HG03066 (cell line): ENCODE data around the gene BSN.
"Not testable (repeated sequence)": the region's sequence is repeated elsewhere in the genome, so short reads cannot be mapped to it uniquely, and the experiment has no call there.

Experiments used
- ATAC-seq: cut with Tn5 transposase; IDR thresholded peaks from one replicate; pipeline ENCODE4 v1.9.1; 2021; ENCODE audit warnings: low read depth; ENCODE audit not compliant: unreplicated experiment

BSN gene

DNA sequence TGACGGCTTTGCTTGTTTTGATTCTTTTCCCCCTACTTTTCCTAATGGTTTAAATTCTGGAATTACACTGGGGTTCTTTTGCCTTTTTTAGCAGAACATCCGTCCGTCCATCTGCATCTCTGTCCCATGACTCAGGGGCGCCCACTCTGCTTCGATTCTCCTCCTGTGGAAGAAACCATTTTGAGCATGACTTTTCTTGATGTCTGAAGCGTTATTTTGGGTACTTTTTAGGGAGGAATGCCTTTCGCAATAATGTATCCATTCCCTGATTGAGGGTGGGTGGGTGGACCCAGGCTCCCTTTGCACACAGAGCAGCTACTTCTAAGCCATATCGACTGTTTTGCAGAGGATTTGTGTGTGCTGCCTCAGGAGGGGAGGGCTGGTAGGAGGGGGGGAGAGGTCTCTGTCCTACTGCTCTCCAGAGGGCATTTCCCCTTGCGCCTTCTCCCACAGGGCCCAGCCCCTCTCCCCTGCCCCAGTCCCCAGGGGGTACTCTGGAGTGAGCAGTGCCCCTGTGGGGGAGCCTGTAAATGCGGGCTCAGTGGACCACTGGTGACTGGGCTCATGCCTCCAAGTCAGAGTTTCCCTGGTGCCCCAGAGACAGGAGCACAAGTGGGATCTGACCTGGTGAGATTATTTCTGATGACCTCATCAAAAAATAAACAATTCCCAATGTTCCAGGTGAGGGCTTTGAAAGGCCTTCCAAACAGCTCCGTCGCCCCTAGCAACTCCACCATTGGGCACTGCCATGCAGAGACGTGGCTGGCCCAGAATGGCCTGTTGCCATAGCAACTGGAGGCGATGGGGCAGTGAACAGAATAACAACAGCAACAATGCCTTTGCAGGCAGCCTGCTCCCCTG is 19.5 kb upstream of the BSN start:
- ATAC-seq = no peak

DNA sequence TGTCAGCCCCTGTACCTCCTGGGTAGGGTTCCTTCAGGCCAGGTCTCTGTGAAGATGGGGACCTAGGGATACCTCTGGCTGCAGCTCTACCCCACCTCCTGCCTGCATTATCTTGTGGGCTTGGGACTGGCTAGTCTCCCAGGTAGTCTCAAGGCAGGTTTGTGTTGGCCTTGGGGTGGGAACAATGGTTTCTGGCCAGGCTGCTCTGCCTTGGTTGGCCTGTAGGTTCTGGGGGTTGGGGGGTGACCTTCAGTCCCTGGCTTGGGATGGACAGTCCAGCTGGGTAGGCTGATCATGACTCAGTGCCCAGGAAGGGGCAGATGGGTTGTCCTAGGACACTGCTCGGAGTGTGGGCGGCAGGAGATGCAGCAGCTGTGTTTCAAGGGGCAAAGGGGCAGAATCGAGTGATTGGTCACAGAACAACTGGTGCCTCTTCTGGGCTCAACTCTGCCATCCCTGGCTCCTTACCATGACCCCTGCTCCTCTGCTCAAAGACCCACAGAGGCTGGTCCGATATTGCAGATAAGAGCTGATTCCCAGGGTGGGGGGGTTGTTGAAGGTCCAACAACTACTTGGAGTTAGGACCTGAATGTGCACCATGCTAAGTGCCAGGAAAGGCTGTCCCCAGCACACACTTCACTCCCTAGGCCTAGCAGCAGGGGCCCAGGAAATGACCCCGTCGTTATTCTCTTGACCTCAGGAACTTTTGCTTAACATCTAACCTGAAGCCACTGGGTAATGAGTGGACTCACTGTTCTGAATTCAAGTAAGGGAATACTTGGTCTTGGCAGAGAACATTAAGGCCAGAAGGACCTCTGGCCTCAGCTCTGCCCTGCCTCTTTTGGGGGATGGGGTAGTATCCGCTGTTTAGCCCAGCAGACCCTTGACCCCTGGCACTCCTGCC is 18.1 kb upstream of the BSN start:
- no peak for ATAC-seq

DNA sequence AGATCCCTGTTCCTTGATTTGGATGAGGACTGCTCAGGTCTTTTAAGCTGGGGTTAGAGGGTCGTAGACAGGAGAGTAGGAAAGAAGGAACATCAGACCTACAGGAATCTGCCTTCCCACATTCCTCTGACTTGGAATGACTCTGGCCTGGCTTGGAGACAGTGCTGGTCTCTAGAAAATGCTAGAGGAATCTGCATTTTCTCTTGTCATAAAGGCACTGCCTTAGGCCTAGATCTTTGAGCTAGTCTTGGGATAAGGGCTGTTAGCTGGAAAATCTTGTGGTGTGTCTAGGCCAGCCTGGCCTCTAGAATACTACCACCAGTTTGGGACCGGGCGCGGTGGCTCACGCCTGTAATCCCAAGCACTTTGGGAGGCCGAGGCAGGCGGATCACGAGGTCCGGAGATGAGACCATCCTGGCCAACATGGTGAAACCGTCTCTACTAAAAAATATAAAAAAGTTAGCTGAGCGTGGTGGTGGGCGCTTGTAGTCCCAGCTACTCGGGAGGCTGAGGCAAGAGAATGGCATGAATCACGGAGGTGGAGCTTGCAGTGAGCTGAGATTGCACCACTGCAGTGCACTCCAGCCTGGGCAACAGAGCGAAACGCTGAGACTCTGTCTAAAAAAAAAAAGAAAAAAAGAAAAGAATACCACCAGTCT is 17.3 kb upstream of the BSN start:
- no peak for ATAC-seq

DNA sequence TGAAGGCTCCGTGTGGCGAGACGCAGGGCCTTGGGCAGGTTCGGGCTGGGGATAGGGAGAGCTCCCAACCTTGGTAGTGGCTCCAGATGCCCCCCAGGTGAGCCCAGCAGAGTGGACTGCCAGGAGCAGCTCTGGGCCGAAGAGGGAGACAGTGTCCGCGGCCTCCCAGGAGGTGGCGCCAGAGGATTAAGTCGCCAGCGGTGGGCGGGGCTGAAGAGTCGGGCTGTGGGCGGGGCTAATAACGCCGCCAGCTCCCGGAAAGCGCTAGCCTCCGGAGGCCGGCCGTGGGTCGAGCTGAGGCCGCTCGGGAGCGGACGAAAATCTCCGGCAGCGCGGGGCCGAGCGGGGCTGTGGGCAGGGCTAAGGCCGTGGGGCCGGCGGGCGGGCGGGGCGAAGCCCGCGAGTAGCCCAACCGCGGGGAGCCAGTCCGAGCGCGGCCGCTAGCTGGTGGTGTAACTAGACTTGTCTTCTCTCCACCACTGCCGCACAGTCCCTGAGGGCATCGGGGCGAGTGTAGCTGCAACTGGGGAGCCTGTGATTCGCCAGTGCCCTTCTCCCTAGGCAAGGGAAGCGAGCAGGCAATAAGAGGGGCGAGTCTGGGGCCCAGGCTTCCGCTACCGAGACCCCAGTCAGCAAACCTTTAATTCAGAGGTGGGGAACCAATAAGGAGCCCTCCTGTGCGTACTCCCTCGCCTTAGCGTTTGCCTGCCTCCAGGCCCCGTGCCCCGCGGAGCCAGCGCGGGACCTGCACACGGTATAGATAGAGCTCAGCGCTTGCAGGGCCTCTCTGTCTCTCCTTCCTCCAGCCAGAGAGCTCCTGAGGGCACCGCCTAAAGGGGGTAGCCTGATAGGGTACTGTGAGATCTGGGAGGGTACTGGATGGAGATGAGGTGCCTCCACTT is 14.4 kb upstream of the BSN start:
- peak; percentile 84 for ATAC-seq

DNA sequence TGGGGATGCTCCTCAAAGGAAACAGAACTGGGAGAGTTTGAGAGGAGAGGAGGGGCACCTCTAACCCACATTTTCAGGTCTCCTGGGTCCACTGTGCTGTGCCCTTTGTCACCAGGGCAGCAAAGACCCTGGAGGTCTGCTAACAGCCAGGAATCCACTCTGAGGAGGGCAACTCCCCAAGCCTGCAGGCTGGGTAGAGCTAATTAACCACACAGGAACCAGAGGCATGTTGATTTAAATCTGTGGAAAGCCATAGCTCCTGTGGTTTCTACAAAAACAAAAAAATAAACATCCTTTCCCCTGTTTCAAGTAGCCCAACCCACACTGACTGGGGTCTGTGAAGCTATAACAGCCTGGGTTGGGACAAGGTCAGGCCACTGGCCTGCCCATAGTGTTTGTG is 2.2 kb upstream of the BSN start:
- no peak for ATAC-seq

DNA sequence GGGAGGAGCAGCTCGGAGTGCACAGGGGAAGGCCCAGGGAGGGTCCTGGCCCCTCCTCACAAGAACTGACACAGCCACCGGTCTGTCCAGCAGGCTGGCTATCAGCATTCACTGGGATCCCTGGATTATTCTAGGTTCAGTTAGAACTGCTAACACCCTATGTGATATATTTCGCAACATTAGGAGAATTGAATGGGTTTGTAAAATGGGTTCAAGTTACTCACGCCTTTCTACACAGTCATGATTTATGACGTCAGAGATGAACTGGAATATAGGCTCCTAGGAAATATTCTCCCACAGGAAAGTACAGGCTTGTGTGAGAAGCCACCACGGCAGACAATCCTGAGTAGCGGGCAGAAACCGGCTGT is 969 bp upstream of the BSN start:
- ATAC-seq = no peak

DNA sequence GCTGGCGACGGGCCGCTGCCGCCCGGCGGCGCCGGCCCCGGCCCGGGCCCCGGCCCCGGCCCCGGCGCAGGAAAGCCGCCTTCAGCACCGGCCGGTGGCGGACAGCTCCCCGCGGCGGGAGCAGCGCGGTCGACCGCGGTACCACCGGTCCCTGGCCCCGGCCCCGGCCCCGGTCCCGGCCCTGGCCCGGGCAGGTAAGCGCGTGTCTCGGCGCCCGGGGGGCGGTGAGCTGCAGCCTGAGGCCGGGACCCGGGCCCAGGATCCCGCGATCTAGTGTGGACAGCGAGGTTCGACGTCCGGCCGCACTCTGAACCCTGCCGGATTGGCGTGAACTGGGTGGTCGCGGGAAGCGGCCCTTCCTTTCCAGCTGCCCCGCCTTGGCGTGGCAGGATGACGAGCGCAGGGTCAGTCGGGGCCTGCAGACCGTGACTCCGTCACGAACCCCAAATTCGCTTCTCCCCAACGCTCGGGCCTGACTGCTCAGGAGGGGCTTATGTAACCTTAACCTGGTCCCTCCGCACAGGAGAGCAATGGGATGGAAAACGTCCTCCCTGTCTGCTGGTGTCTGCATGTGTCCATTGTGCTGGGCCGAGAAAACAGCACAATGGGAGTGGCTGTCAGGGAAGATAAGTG is 472 bp downstream of the BSN start:
- no peak for ATAC-seq

DNA sequence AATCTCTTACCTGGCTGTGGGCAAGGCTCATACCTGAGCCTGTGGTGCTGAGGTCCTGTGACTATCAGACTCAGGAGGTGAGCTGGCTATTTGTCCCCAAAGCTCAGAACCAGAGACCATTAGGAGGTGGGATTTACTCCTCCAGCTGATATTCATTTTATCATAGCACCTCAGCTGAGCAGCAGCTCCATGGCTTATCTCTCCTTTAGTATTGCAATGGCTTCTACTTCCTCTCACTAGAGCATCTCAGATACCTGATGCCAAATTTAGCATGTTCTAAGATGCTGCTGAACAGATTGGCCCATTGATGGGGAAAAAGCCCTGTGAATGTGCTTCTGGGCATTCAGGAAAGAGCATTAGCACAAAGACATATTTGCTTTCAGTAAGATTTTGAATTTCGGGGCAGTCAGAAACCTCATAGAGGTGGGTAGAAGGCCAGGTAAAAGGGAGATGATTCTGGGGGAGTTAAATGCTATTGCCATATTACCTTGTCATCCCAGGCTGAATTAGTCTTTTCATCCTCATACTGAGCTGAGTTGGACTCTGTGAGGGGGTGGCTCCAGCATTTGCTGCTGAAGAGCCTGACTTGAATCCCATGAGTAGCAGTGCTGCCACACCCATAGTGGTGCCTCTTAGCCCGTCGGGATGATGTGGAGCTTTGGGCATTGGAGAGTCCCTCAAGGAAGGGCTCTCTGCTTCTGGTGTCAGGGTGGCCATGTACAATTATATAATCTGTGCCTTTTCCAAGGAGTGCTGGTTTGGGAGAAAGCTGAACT is 2.4 kb downstream of the BSN start:
- ATAC-seq = no peak

DNA sequence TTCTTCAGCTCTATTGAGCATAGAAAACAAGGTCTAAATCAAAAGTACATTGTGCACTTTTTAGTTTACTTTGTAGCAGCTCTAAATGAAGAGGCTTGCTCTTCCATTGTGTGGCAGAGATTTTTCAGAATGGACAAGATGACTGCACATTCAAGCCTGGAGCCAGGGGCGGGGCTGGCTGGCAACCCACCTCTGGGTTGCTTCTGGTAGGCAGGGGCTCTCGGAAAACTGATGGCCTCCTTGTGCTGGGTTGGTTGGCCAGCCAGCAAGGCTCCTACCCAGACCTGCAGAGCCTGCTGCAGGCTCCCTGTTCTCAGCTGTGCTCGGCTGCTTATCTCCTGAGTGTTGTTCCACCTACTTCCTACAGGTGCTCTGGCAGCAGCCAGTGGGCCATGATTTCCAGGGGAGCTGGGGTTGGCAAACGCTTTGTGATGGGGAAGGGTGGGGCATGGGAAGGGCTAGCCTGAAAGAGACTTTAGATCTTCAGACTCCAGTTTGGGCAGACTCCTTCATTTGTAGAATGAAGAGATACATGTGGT is 8.8 kb downstream of the BSN start:
- ATAC-seq = no peak

DNA sequence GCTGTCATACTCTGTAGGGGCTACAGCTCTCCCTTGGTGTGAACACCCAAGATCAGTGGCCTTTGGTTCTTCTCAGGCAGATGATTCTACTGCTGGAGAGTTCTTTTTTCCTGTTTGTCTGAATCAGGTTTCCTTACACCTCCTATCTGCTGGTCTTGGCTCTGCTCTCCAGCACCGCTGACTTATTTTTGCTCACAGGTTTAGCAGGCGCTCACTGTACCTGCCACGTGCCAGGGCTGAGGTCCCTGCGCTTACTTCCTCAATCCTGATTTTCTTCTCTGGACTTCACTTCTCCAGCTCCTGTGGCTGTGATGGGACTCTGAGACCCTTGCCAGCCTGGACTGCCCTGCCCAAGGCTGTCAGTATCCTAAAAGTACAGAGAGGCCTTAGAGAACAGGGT is 9.5 kb downstream of the BSN start:
- ATAC-seq = no peak

DNA sequence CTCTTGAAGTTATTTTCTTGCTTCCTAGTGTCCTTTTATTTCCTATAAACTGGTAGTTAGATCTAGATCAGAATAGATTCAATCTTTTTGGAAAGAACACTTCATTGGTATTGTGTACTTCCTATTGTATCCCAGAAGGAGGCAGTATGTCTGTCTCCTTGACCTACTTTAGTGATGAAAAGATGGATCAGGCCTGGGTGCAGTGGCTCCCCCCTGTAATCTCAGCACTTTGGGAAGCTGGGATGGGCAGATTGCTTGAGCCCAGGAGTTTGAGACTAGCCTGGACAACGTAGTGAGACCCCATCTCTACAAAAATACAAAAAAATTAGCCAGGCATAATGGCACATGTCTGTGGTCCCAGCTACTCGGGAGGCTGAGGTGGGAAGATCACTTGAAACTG is 12.0 kb downstream of the BSN start:
- no peak for ATAC-seq

DNA sequence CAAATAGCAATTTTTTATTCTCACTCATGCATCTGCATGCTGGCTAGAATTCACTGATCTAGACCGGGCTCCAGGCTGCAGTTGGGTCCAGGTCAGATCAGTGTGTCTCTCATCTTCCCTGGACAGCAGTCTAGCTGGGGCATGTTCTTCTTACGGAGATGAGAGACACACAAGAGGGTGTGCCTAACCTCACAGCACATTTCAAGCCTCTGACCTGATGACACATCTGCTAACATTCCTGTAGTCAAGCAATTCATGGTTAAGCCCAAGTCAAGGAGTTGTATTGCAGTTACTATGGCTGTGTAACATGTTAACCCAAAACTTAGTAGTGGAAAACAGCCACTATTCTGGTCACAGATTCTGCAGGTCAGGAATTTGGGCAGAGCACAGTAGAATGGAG is 13.1 kb downstream of the BSN start:
- ATAC-seq = no peak

DNA sequence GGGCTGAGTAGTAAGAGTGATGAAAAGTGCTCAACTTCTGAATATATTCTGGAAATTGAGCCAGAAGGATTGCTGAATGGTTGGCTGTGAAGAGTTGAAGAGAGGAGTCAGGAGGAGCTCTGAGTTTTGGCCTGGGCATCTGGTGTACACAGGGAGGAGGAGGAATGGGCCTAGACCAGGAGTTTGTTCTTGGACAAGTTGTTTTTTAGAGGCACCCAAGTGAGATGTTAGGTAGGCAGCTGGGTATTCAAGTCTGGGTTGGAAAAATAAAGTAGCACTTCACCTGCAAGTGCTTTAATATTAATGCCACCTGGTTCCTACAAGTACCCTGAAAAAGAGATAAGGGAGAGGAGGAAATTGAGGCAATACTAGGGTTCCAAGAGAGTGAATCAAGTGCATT is 14.7 kb downstream of the BSN start:
- ATAC-seq = no peak

DNA sequence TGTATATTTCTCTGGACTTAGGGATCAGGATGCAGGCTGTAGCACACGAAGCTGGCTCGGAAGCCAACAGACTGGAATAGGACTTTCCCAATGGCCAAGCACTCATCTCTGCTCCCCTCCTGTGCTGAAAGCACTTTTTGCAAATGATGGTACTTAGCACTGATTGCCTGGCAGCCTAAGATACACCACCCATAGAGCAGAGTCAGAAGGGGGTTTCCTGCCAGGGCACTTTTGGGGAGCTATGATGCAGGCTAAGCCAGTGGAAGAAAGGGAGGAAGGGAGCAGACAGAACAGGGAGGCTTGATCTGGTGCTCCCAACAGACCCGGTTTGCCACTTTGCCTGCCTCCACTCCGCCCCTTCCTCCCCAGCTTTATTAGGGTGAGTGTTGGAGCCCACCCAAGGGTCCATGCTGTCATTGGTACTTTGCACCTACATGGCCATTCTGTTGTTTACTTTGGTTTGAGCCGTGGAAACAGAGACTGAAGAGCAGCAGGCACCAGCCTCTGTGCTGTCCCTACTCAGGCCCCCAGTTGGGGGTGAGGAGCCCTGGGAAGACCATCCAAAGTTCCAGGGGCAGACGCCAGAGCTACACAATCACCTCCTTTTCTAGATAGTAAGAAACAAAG is 15.9 kb downstream of the BSN start:
- ATAC-seq = no peak

DNA sequence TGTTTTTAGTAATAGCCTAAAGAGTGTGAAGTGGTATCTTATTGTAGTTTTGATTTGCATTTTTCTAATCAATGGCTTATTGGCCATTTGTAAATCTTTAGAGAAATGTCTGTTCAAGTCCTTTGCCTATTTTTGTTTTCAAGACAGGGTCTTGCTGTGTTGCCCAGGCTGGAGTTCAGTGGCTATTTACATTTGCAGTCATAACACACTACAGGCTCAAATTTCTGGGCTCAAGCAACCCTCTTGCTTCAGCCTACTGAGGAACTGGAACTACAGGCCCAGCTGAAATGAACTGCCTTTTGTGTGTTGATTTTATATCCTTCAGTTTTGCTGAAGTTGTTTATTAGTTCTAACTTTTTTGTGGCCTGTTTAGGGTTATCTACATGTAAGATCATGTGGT is 27.9 kb downstream of the BSN start:
- no peak for ATAC-seq

DNA sequence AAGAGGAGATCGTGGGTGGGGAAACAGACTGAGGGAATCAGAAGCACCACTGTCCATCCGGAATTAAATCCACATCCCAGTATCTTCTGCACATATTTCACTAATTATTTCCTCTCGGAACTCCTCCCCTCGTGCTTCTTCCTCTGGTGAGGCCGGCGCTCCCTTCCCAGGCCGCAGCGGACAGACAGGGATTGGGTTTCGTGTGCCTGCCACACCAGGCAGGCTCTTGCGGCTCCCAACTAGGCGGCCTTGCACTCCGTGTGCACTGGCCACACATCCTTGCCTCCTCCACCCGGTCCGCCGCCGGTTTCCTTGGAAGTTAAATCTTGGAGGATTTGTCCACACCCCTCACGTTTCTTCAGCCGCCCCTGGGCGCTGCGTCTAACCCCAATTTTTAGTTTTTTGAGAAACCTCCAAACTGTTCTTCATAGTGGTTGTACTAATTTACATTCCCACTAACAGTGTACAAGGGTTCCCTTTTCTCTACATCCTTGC is 31.0 kb downstream of the BSN start:
- ATAC-seq = not testable (repeated sequence)

DNA sequence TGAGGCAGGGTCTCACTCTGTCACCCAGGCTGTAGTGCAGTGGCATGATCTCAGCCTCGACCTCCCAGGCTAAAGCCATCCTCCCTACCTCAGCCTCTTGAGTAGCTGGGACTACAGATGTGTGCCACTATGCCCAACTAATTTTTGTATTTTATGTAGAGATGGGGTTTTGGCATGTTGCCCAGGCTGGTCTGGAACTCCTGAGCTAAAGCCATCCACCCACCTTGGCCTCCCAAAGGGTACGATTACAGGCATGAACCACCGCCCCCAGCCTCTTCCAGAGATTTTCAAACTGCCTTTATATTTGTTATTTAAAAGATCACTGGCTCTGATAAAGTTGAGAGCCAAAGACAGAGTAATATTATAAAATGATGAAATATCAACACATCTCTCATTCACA is 37.3 kb downstream of the BSN start:
- no peak for ATAC-seq

DNA sequence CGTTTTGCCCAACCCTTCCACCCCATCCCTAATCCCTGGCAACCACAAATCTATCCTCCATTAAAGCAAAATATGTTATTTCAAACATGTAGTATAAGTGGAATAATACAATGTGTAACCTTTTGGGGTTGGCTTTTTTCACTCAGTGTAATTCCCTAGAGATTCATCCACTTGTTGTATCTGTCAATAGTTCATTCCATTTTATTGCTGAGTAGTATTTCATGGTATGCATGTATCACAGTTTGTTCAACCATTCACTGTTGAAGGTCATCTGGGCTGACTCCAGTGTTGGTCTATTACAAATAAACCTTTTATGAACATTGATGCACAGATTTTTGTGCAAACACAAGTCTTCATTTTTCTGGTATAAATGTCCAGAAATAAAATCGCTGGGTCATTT is 38.8 kb downstream of the BSN start:
- ATAC-seq = no peak
